Activated T-cell treated with anti-CD3 and anti-CD28 coated beads, Interleukin-2, amount 50 U/mL, for 48 hours (primary cell): ENCODE measurements around the gene SLC43A2.
"Not testable (repeated sequence)": the region's sequence is repeated elsewhere in the genome, so short reads cannot be mapped to it uniquely, and the experiment has no call there.

Experiments
- DNase-seq, 2 experiments: peaks; one replicate each; pipeline ENCODE4 v3.0.0-alpha.2; 2020

SLC43A2 gene

DNA sequence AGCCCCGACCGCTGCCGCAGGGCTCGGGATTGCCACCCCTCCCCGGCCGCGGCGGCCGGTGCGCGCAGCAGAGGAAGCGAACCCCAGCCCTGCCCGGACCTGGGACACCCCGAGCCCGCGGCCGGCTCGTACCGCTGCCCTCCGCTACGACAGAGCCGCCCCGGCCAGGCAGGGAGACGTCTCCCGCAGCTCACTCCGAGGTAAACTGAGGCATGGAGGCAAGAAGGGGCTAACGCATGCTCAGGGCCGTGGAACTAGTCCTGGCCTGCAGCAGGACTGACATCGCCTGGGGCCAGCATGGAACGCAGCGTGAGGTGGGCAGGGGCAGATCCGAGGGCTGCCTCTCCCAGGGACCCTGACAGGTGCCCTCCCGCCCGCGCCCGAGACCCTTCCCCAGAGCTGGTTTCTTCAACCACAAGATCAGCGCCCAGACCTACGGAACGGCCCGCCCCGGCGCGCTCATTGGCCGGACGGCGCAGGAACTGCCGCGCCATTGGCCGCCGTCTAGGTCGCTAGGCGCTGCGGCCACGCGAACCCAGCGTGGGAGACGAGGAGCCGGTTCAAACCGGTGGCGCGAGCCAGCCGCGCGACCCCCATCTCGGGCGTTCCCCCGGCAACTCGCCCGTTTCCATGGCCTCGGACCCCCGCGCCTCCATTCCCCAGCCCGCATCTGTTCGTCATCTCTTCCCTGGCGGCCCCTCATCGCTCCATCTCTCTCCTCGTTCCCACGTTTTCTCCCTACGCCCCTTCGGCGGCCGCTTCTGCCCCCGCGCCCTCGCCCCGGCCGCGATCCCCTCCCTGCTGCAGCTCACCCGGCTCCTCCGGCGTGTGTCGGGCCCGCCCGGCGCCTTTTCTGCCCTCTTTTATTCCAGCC lies at the start of gene SLC43A2:
Gene SLC43A2 (minus strand): TSS at position 853 of the 874 bp plus-strand sequence. CDS start 960 bp downstream, outside the sequence.
- peak; percentile 81 to 86 for DNase-seq

DNA sequence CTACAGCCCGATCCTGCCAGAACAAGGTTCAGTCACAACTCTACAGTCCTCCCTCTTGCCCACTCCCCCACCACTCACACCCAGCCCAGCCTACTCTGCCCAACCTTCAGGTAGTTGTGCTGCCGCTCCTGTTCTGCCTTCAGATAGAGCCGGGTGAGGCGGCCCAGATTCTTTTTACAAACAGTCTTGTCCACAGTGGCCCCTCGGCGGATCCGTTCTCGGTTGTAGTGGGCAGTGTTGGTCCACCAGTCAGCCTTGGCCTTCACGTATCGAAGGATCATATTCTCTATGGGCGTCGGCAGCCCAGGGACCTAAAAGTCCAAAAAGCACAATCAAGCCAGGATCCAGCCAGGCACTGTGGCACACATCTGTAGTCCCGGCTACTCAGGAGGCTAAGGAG lies 47.8 kb upstream of the SLC43A2 start:
- no peak for DNase-seq

DNA sequence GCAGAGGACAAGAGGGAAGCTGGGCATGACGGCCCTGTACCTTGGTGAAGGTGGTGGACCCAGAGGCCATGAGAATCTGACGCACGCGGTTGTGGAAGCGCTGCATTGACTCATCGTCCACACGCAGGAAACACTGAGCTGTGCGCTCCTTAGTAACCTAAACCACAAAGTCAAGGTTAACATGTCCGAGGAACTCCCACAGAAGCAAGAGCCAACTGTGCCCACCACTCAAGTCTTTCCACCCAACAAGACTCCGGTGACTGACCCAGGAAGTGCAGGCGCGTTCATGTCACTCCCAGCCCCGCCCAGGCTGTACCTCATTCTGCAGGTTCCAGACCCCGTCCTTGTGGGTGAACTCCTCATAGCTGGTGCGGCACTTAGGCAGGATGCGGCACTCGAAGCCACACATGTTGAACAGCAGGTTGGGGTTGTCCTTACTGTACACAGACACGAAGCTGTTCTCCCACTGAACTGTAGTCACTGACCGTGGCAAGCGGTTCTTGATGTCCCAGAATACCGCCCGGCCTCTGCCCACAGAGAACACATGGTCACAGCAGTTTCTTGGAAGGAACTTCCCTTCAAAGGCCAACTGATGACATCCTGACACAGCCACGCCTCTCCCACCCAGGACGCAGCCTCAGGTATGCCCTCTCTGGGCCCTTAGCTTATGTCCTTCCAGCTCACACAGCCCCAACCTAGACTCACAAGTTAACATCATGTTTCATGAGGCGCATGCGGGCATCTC lies 44.6 kb upstream of the SLC43A2 start:
- peak in 1 of 2 experiments; percentile 43 for DNase-seq

DNA sequence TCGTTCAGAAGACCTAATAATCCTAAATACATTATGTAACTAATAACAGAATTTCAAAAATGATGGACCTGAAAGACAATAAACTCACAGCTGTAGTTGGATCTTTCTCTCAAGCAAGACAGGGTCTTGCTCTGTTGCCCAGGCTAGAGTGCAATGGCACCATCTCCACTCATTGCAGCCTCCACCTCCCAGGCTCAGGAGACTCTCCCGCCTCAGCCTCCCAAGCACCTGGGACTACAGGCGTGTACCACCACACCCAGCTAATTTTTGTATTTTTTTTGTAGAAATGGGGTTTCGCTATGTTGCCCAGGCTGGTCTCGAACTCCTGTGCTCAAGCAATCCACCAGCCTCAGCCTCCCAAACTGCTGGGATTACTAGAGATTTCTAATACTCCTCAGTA lies 35.3 kb upstream of the SLC43A2 start:
- not testable (repeated sequence) for DNase-seq

DNA sequence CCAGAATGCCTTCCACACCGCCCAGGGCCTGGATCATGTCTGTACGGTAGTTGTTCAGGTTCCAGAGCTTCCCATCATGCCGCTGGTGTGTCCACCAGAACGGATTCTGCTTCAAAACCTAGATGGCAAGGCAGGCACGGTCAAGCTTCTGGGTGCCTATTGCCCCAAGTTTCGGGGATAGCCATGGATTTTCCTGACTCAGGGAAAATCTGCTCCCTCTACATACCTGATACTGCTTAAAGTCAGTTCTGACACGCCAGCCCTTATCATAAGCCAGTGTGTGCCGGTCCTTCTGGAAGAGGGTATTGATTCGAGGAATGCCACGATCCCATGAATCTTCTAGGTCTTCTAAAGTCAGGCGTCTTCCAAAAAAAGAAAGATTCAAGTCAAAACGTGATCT lies 32.4 kb upstream of the SLC43A2 start:
- no peak for DNase-seq

DNA sequence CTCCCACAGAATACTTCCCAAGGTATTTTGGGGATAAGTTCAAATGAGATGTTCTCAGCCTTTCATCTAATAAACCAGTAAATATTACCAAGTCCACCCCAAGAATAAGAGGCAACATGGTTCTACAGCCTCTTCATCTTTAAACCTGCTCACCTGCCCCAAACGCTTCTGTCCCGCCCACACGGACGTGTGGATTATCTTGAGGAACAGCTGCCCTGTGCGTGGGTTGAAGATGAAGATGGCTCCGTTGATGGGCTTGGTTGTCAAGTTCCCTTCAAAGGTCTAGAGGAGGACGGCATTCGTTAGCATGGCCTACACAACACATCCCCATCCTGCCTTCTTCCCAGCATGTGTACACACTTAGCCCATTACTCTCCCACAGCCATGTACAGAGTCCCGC lies 29.5 kb upstream of the SLC43A2 start:
- DNase-seq, result no peak

- no peak for DNase-seq
These were observed 25.1 kb upstream of the SLC43A2 start for GRCh38 chr17:1653735-1654134.

GRCh38 chr17:1652794-1653193 lies 24.2 kb upstream of the SLC43A2 start:
- not testable (repeated sequence) for DNase-seq

GRCh38 chr17:1651559-1651844 lies 22.9 kb upstream of the SLC43A2 start:
- no peak for DNase-seq

DNA sequence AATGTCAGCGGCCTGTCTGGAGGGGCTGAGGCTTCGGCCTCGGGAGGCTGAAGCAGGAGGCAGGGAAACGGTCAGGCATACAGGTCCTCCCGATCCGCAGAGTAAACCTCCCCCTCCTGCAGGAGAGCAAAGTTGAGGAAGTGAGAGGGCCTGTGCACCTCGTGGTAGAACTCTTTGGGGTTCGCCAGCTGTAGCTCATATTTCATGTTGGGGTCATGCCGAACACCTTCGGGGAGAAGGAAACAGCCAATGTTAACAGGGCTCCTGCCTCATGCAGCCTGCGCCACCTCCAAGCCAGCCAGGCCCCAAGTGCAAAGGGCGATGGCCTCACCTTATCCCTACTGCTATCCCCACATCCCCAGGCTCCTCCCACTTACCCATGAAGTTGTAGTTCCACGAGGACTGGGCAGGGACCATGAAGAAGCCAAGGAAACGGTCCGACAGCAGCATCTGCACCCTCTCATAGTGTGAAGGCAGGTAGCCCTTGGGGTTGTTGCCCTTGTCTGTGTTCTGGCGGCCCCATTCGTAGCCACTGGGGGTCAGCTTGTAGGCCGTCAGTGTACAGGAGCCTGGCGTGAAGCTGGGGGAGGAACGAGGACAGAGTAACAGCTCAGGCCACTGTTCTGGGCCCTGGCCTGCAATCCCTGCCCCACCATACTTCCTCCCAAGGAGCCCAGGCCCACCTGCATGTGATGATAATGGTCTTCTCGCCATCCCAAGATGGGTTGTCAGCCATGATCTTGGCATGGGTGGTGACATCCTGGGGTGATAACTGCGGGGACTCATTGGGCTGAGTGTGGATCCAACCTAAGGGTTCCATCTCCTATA lies 22.3 kb upstream of the SLC43A2 start:
- no peak for DNase-seq

DNA sequence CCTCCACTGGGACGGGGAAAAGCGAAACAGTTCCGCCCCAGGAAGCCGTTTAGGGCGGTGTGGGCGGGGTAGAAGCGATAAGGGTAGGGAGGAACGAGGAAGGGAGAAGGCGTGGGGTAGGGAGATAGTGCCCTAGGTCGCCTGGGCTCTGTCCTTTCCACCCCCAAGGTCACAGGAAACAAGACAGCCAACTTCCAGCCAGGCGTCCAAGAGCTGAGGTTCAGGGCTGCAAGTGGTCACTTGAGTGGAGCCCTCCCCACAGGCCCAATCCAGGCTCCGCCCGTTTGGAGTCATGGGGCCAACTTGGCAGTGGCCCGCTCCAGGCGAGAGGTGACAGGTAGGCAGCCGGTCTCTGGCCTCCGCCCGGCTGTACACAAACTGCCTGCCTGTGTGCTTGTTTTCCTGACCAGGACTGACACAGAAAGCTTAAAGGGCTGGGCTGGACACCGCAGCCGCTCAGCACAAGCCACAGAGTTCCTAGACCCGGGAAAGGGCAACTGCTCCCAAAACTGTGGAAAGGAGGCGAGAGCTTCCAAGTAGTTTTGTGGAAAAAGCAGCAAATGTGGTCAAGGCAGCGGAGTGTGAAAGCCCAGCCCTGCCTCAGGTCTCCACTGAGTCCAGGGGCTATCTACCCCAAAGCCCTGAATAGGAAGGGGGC lies 21.3 kb upstream of the SLC43A2 start, which contains the start of gene RILP:
Gene RILP (minus strand): TSS at position 23 of the 658 bp plus-strand sequence. CDS start 62 bp downstream, outside the sequence.
- DNase-seq, result no peak

GRCh38 chr17:1648963-1649843 lies 20.6 kb upstream of the SLC43A2 start:
- DNase-seq, result peak; percentile 93 to 96

DNA sequence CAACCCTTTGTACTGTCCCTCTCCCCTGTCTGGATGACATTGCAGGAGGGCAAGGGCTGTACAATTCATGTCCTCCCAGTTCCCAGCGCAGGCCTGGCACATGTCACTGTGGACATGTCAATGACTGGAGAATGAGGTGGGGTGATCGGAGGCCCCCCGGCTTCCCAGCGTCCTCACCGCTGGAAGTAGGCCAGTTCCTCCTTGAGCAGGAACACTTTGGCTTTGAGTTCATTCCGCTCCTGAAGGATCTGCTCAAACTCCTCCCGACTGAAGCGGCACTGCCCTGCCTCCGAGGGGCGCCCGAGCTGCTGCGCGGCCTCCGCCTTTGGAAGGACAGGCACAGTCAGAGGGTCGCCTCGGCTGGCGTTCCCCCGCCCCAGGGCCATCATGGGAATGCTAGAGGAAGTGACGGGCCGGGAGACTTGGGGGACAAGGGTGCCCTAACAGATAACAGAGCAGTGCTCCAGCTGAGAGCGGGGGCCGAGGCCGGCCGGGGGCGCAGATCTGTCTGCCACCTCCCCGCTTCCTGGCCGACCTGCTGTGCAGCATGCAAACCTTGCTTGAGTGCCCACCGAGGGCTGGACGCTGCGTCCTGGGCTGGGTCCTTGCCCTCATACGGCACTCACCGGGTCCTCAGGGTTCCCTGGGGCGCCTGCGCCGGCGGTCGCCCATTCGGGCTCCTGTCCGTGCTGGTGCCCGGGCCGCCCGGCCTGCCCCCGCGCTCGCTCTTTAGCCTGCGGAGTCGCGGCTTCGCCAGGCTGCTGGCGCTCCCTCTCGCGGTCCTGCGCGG lies 19.7 kb upstream of the SLC43A2 start:
- no peak for DNase-seq

DNA sequence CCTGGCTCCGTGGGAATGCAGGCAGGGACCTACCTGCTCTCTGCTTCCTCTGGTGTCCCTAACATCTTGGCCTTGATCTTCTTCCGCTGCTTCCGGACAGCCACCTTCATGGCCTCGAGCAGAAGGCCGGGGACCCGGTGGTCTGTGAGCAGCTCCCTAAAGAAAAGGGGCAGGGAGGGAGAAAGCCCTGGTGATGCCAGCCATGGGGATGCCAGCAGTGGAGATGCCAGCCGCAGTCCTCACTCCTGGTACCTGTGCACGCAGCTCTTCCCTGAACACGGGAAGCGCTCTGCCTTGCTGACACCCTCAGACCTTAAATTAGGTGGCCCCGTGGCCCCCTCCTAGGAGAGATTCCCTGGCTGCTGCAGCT lies 19.2 kb upstream of the SLC43A2 start:
- DNase-seq, result no peak

- DNase-seq, result no peak
These were observed 17.7 kb upstream of the SLC43A2 start for GRCh38 chr17:1646199-1646875.

- DNase-seq, result peak in 1 of 2 experiments; percentile 29
These were observed 16.9 kb upstream of the SLC43A2 start, which contains the start of gene SCARF1 for GRCh38 chr17:1645207-1646171. TSS of gene SCARF1 (minus strand) at chr17:1645732. CDS start at chr17:1645697, 35 bp downstream.

DNA sequence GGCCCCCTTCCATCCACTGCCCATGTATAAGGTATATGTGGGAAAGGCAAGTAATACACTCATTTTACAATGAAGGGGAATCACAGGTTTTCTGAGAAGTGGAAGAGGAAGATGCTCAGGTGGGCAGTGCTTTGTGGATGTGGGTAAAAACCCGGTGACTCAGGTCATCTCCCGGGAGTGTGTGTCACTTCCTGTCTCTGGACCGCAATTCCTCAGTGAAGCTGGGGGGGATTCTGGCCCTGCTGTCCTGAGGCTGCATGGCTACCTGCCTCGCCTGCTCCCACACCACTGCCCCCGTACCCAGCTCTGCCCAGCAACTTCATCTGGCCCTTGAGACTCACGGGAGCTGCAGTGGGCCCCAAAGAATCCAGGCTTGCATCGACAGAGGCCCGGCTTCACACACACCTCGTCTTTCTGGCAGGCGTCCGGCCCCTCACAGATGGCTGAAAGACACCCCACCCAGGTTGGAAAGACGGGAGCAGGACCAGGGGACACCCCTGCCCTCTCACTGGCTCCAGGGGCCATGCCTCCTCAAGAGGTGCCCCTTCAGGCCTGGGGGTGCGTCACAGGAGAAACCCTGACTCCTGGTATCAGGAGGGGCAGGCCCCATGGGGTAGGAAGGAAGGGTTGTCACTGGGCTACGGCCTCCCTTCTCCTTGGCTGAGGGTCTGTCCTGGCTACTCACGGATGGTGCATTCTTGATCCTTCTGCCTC lies 16.0 kb upstream of the SLC43A2 start:
- DNase-seq, result peak; percentile 63 to 72

DNA sequence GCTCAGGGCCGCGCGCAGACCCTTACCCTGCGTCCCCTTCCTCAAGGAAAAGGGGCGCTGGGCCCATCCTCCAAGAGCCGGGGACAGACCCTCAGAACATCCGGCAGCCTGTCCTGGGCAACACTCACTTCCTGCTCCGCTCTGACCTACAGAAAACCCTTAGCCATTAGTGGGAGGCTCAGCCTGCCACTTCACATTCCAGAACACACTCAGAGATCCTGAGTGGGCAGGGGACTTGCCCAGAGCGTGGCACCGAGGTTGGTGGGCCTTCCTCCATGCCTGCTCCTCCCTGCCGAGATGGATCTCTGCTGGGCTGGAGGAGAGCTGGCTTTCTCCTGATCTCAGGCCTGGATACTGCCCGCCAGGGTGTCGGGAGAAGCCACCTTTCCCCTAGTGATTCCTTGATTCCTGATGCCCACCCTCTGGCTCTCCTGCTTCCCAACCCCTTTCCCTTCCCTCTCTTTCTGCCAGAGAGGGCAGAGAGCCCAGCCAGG lies 15.4 kb upstream of the SLC43A2 start:
- DNase-seq, result peak; percentile 37 to 51
